HFF-Myc (cell line): Measurements from ENCODE around the gene GTF2H4.
"Not testable (repeated sequence)": the region's sequence is repeated elsewhere in the genome, so short reads cannot be mapped to it uniquely, and the experiment has no call there.

Source experiments
- DNase-seq: peaks from one replicate; pipeline ENCODE4 v3.0.0-alpha.2; 2011; ENCODE audit warnings: low read depth; ENCODE audit errors: extremely low read depth
- H3K4me3 ChIP-seq: replicated peaks from 2 replicates; pipeline ENCODE4 v1.5.1; 2011; ENCODE audit warnings: low read depth, mild to moderate bottlenecking, control low read depth, low read length
- TF ChIP-seq, protein P1 (sequence below): IDR thresholded peaks from 2 replicates; pipeline ENCODE4 v1.5.1; 2012; ENCODE audit warnings: mild to moderate bottlenecking, low read depth, low read length, control low read depth; ENCODE audit errors: missing control alignments

The GTF2H4 gene

DNA sequence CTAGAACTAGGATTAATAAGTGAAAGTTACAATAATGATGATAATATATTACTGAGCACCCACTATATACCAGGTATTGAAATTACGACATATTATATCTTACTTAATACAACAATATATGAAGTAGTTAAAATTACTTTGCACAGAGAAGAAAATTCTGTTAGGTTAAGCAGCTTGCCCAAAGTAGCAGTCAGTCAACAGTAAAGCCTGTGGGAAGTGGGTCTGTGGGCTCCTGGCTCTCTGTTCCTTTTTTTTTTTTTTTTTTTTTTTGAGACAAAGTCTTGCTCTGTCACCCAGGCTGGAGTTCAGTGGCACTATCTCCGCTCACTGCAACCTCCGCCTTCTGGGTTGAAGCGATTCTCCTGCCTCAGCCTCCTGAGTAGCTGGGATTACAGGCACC, 4.8 kb upstream of the GTF2H4 start:
- H3K4me3 ChIP-seq = no peak overlapping the region
- TF ChIP-seq, protein P1, sequence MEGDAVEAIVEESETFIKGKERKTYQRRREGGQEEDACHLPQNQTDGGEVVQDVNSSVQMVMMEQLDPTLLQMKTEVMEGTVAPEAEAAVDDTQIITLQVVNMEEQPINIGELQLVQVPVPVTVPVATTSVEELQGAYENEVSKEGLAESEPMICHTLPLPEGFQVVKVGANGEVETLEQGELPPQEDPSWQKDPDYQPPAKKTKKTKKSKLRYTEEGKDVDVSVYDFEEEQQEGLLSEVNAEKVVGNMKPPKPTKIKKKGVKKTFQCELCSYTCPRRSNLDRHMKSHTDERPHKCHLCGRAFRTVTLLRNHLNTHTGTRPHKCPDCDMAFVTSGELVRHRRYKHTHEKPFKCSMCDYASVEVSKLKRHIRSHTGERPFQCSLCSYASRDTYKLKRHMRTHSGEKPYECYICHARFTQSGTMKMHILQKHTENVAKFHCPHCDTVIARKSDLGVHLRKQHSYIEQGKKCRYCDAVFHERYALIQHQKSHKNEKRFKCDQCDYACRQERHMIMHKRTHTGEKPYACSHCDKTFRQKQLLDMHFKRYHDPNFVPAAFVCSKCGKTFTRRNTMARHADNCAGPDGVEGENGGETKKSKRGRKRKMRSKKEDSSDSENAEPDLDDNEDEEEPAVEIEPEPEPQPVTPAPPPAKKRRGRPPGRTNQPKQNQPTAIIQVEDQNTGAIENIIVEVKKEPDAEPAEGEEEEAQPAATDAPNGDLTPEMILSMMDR = no peak
- no peak for DNase-seq

DNA sequence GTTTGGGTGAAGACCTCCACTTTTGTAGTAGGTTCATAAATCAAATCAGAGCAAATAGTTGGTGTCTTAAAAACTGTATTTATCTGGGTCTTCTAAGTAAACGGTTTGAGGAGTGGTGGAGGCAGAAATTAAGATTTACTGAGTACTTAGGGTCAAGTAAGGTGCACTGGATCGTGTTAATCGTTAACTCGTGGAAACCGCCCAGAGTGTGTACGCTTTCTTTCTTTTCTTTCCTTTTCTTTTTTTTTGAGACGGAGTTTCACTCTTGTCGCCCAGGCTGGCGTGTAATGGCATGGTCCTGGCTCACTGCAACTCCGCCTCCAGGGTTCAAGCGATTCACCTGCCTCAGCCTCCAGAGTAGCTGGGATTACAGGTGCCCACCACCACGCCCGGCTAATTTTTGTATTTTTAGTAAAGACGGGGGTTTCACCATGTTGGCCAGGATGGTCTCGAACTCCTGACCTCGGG, 683 bp upstream of the GTF2H4 start:
- DNase-seq = not testable (repeated sequence)
- peak overlapping the region; percentile 99 for H3K4me3 ChIP-seq

DNA sequence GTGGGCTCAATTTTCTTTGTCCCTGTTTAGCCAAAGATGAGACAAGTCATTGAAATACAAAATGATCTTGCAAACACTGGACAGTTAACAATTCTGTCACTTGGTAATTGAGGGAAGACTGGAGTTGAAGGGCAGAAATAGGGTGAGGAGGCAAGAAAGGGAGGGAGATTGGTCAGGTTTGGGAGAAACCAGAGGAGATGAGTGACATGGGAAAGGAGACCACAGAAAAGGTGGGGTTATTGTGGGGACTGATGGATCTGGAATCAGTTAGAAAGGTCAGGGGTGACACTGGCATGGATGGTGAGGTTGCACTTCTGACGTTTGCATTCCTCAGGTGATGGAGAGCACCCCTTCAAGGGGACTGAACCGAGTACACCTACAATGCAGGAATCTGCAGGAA, 693 bp downstream of the GTF2H4 start:
- H3K4me3 ChIP-seq = peak overlapping the region; percentile 99
- TF ChIP-seq, protein P1 = no peak
- no peak for DNase-seq

DNA sequence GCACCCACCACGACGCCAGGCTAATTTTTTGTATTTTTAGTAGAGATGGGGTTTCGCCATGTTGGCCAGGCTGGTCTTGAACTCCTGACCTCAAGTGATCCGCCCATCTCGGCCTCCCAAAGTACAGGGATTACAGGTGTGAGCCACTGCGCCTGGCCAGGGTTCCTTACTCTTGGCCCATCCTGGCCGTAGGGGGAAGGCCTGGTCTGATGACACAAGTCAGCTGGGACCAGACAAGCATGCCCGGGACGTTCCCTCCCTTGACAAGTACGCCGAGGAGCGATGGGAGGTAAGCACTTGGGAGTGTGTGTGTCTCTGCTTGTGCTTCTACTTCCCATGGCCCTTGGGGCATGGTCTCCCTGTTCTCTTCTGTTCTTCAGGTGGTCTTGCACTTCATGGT, 2.5 kb downstream of the GTF2H4 start:
- DNase-seq, H3K4me3 ChIP-seq: not testable (repeated sequence)

DNA sequence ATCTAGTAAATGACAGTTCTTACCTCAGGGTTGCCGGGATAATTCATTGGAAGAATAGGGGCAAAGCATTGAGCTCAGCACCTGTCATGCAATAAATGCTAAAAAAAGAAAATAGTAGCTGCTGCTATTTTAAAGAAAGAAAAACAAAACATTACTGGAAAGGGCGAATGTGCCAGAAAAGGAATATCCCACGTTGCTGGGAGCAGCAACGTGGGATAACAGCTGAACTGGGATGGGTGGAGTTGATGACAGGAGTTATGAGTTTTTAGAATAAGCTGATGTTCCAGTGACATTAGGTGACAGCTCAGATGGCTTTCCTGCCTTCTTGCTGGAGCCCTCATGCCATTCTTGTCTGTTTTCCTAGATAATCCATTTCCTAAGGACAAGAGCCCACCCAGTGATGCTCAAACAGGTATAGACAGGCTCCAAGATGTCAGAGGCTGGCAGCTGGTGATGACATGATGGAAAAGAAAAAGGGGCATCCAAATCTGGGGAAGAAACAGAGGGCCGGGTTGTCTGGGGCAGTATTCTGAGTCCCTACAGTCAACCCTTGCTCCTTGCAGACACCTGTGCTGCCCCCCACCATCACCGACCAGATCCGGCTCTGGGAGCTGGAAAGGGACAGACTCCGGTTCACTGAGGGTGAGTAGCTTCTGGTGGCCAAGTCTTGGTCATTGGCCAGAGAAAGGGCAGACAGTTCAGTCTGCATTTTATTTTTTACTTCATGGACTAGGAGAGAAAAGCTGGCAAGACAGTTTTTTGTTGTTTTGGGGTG, 4.9 kb downstream of the GTF2H4 start:
- H3K4me3 ChIP-seq = no peak overlapping the region
- TF ChIP-seq, protein P1 = no peak
- no peak for DNase-seq

DNA sequence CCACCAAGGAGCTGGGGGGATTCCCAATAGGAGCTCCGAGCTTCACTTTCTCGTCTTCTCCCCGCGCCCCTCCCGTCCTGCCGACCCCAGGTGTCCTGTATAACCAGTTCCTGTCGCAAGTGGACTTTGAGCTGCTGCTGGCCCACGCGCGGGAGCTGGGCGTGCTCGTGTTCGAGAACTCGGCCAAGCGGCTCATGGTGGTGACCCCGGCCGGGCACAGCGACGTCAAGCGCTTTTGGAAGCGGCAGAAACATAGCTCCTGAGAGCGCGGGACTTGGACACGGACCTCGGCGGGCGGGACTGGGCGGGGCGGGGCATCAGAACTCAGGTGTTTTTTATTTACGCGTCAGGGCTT, 5.7 kb downstream of the GTF2H4 start:
- TF ChIP-seq, protein P1 = no peak
- peak overlapping the region; percentile 61 for H3K4me3 ChIP-seq
- DNase-seq = no peak

DNA sequence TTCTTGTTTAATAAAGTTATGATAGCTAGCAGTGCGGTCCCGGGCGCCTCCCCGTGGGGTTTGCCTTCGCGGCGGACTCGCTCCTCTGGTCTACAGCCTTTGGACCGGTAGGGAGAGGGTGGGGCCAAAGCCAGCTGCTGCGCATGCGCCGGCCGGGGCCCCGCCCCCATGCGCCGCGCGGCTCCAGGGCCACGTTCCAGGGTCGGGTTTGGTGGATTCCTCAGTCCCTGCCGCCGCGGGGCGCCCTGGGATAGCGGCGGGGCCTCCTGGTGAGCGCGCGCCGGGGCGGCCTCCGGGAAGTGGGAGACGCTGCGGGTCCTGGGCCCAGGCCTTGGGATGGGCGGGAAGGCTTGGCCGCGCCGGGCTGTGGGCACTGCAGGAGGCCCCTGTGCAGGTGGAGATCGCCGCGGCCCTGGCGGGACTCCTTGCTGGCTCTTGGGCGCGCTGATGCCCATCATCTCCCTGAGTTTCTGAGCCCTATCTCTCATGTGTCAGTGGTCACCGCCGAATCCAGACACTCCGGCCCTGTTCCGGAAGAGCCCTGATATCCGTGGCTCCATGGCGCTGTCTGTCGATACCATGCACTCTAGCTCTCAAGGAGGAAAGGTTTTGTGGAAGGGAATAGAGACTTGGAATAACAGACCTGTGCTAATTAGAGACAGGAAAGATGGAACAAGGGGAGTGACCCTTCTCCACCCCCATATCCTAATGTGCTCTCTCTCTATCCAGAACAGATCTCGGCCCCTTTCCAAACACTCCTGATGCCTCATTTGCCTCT, 6.3 kb downstream of the GTF2H4 start, which contains the start of gene VARS2:
TSS of gene VARS2 (plus strand) at position 163 of the 778 bp plus-strand sequence. CDS start at position 762, 599 bp downstream.
- DNase-seq = peak; percentile 76
- H3K4me3 ChIP-seq = peak within 1 kb of the TSS; percentile 61
- TF ChIP-seq, protein P1 = peak; percentile 27
